ENCODE data around the gene ARHGAP5.

ARHGAP5 gene

GRCh38 chr14:32077081-32078022 lies at the start of gene ARHGAP5:
Gene ARHGAP5, plus strand, starts transcription at chr14:32077304. Its CDS starts 13,366 bp downstream, at chr14:32090670.
- peak; percentile 10 for DNase-seq (ENCODE audit: low read depth)

- DNase-seq (ENCODE audit: low read depth) = no peak
Observed at GRCh38 chr14:32028599-32028998, 48.5 kb upstream of the ARHGAP5 start.

DNA sequence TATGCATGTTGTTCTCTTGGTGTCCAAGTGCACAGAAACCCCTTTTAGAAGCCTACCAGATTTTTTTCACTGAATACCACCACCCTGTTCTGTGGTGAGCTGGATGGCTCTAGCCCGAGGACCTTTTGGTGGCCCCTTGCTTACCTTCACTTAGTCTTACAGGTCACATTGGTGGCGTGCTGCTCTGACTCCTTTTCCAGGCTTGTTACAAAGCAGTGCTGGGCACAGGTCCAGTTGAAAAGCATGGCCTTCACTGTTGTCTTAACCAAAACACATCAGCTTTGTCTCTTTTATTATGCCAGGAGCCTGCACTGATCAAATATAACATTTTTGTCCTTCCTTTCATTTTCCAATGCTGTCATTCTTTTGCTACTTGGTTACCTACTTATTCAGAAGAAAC lies 43.6 kb upstream of the ARHGAP5 start:
- no peak for DNase-seq (ENCODE audit: low read depth)

DNA sequence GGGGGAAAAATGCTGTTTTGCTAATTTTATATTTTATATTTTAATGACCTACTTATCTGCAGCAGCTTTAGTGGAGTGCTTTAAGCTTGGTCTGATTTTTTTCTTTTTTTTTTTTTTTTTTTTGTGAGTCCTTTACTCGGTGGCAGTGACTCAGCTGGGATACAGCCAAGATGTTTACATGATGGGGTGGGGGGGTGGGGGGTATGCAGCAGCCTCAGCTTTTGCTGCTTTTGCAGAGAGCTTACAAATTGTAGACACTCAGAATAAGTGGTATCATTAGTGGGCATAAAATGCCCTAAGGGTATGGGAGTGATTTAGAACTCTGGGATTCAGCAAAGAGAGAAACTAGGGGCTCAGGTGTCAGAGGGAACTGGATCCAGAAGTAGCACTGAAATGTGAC lies 38.2 kb upstream of the ARHGAP5 start:
- no peak for DNase-seq (ENCODE audit: low read depth)

GRCh38 chr14:32039401-32040030 lies 37.6 kb upstream of the ARHGAP5 start:
- no peak for DNase-seq (ENCODE audit: low read depth)

GRCh38 chr14:32043624-32044023 lies 33.5 kb upstream of the ARHGAP5 start:
- DNase-seq (ENCODE audit: low read depth) = no peak

DNA sequence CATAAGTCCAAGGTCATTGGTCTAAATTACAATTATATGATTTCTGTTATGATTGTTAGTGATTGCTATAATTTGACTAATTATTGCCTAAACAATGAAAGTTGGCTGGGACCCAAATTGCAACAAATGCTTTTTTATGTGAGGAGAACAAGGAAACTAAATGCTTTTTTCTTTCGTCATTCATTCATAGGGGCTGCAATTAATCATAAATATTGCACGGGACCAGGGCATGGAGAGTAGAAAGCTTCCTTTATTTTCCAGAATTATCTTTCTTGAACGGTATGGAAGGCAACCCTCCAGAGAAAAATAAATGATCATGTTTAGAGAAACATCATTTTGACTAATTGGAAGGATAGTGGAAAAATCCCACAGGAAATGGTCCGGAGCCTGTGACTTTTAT lies 32.6 kb upstream of the ARHGAP5 start:
- no peak for DNase-seq (ENCODE audit: low read depth)

DNA sequence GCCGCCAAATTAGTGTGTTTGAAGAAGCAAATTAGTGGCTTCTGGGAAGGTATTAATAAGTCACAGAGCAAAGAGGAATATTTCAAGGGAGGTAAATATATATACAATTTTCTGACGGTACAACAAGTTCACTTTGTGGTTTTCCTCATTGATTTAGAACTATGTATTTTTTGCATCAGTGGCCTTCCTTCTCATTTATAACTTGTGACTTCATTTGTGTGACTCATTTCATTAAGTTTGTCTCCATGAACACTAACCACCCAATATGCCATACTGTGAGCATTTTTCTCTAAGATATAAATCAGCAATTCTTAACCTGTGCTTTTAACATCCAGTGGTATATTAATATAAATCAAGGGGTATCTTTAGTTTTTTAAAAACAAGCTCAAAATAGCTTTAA lies 29.3 kb upstream of the ARHGAP5 start:
- no peak for DNase-seq (ENCODE audit: low read depth)

DNA sequence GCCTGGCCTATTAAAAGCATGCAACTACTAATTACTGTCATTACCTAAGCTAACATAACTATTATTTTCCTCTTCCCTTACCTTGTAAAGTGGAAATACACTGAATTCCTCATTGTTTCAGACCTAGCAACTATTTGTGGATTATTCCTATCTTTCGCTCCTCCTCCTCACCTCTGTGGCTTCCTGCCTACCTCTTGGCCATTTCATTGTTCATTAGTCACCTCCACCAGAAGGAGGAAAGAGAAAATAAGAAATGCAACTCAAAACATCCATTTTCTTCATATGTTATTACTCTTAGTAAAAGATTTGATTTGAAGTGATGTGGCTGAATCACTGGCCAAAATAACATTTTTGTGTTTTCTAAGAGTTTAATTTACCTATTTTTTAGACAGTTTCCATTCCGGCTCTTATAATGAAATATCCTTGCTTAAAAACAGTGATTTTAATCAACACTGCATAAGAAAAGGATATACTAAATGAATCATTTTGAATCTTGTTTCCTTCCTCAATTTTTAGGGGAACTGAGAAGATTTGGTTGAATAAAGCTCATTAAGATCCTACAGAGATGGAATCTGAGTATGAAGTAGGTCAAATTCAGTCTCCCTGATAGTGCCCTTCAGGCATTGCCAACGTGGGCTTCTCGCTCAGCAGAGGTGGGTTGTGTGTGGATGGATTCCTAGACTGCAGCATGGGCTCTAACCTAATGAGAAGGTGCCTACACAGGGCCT lies 27.6 kb upstream of the ARHGAP5 start:
- DNase-seq (ENCODE audit: low read depth) = no peak

- DNase-seq (ENCODE audit: low read depth) = no peak
Observed at GRCh38 chr14:32050878-32051277, 26.2 kb upstream of the ARHGAP5 start.

DNA sequence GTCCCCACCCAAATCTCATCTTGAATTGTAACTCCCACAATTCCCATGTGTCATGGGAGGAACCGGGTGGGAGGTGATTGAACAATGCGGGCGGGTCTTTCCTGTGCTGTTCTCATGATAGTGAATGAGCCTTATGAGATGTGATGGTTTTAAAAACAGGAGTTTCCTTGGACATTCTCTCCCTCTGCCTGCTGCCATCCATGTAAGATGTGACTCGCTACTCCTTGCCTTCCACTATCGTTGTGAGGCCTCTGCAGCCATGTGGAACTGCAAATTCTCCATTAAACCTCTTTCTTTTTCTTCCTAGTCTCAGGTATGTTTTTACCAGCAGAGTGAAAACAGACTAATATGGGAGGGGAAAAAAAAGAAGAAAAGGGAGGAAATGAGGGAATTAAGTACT lies 22.6 kb upstream of the ARHGAP5 start:
- DNase-seq (ENCODE audit: low read depth) = no peak

GRCh38 chr14:32055175-32055574 lies 21.9 kb upstream of the ARHGAP5 start:
- DNase-seq (ENCODE audit: low read depth) = no peak

- no peak for DNase-seq (ENCODE audit: low read depth)
Observed at GRCh38 chr14:32059702-32060101, 17.4 kb upstream of the ARHGAP5 start.

- DNase-seq (ENCODE audit: low read depth) = no peak
Observed at GRCh38 chr14:32064931-32065330, 12.2 kb upstream of the ARHGAP5 start.

DNA sequence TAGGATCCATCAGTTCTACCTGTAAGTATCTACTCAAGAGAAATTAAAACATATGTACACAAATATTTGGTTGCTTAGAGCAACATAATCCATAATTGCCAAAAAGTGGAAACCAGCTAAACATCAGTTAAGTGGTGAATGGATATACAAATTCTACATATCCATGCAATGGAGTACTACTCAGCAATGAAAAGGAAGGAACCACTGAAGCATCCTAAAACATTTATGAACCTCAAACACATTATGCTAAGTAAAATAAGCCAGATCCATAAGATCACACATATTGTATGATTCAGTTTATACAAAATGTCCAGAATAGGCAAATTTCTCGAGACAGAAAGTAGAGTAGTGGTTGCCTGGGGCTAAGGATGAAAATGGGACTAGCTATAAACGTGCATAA lies 8.4 kb upstream of the ARHGAP5 start:
- no peak for DNase-seq (ENCODE audit: low read depth)

DNA sequence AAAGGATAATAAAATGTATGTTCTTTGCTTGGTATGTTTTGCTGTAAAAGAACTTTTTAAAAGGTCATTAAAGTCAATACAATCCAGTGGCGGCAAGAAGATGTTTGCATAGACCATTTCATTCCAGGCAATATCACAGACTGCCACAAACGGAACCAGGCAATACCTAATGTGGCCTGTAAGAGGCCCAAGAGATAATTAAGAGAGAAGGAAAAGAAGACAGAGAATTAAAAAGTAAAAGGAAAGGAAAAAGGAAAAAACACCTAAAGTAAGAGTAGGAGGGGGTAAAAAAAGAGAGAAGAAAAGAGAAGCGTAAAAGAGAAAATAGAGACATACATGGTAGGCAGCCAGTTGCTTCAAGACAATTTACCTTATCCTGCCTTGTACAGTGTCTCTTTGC lies 6.8 kb upstream of the ARHGAP5 start:
- DNase-seq (ENCODE audit: low read depth) = no peak

DNA sequence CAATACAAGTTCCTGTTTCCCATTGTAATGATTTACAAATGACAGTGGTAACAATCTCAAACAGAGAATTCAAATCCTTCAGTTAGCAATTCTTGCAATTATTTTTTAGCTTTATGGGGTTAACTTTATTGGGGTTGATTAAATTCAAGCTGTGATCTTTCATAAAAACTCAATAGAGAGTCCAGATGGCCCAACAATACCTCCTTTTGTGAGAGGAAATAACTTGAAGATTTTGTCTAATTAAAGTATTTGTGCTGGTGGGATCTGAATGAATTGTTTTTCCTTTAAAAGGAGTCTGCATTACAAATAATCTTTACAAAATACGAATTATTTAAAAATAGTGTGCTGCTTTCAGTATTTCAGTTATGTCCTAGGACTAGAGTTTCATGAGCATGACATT lies 4.4 kb upstream of the ARHGAP5 start:
- DNase-seq (ENCODE audit: low read depth) = no peak

DNA sequence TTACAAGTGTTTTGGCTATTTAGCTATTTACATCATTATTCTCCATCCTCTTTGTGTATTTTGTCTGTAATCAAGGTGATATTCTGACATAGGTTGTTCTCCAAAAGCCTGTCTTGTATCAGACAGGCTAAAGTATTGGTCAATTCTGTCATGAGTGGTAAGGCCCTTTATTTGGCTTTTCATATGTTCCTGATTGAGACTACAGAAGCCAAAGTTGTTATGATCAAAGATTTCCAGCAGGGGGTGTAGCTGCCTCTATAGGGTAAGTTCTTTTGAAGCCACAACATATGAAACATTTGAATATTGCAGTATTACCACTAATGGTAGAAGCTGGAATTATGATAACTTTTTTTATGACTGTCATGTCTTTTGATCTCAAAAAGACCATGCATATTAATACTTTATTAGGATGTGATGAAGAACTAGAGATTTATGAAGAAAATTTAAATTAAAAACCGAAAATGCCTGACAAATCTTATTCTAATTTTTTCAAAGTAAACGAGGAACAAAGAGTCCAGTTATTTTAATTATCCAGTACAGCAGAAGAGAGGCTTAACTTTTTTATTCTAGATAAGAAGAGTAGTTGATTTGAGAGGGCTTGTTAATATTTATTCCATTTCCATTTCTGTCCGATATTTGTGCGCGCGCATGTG lies 3.4 kb upstream of the ARHGAP5 start:
- DNase-seq (ENCODE audit: low read depth) = no peak

- DNase-seq (ENCODE audit: low read depth) = no peak
Observed at GRCh38 chr14:32074887-32075572, 2.1 kb upstream of the ARHGAP5 start.

DNA sequence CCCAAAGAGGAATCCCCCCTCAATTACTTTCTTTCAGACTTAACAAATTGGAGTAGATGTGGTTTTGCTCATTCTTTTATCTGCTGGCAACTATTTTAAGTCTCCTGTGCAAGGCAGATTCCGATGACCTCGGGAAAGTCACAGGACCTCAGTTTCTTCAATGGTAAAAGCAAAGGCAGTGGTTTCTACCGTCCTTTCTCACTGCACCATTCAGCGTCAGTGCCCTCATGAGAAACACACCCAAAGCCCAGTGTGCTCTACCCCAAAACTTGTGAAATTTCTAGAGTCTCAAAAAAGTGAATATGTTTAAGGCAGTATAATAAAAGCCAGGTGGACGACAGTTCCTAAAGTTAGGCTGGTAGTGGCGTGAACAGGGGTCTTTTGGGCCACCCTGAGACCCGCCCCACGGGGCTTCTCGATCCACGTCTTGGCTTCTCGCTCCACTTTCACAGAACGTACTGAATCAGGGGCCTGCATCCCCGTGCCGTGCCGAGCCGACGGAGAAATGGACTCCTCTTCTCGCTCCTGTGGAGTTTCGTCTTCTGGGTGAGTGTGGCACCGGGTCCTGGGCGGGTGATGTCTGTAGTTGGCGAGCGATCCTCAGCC lies 1.3 kb upstream of the ARHGAP5 start:
- DNase-seq (ENCODE audit: low read depth) = no peak

Measured in stimulated activated CD8-positive, alpha-beta memory T cell treated with anti-CD3 and anti-CD28 coated beads, Interleukin-7, amount 100 ng/mL, for 24 hours (primary cell).